Measurements from ENCODE around the gene SIX3.

Gene SIX3

DNA sequence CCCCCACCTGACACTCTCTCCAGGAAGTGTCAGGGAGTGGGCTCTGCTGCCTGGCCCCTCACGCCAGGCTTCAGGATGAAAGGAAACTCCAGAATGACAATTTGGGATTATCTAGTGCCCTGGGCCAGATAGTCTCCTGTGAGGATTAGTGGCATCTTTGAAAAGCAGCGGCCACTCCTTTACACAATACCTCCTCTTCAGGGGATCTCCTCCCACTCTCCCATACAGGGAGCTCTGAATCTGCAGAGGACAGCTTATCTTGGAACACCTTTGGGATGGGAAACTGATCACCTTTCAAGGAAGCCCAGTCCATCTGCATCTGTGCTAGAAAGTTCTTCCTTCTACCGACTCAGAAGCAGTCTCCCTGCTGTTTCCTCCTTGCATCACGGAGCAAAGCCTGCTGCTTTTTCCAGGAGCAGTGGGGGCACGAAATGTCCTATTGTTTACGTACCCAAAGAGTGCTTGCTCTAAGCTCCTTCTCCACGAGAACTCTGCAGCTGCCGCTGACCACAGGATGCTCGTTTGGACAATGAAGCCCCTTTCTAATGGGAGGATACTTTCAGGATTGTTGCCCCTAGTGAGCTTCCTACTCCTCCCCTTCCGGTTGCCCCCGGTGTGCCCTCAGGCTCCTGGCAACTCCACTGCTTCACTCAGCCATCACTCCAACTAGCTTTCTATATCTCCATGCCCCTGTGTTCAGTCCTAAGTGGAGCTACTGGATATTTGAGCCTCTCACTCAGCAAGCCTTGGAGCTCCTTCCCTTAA is 31.5 kb downstream of the SIX3 start:
- CTCF ChIA-PET, result interaction anchor here (1.2 to 9.5 kb wide), 12 partner anchors 8 to 929 kb away, joined by 3 to 81 read pairs (median 4); no protein-coding TSS in a partner anchor
- H3K4me3 ChIP-seq (ENCODE audit: low read depth, low read length), result no peak overlapping the region
- DNase-seq (ENCODE audit: low read depth, low spot score), result no peak
- TF ChIP-seq, protein P1, sequence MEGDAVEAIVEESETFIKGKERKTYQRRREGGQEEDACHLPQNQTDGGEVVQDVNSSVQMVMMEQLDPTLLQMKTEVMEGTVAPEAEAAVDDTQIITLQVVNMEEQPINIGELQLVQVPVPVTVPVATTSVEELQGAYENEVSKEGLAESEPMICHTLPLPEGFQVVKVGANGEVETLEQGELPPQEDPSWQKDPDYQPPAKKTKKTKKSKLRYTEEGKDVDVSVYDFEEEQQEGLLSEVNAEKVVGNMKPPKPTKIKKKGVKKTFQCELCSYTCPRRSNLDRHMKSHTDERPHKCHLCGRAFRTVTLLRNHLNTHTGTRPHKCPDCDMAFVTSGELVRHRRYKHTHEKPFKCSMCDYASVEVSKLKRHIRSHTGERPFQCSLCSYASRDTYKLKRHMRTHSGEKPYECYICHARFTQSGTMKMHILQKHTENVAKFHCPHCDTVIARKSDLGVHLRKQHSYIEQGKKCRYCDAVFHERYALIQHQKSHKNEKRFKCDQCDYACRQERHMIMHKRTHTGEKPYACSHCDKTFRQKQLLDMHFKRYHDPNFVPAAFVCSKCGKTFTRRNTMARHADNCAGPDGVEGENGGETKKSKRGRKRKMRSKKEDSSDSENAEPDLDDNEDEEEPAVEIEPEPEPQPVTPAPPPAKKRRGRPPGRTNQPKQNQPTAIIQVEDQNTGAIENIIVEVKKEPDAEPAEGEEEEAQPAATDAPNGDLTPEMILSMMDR (IDR thresholded peaks at IDR 0.05; ENCODE audit: insufficient read depth, low read length, missing control alignments), result no peak
- POLR2A ChIA-PET, result interaction anchor here (0.6 kb wide), 1 partner anchor 484 kb away, joined by 3 read pairs; no protein-coding TSS in a partner anchor

DNA sequence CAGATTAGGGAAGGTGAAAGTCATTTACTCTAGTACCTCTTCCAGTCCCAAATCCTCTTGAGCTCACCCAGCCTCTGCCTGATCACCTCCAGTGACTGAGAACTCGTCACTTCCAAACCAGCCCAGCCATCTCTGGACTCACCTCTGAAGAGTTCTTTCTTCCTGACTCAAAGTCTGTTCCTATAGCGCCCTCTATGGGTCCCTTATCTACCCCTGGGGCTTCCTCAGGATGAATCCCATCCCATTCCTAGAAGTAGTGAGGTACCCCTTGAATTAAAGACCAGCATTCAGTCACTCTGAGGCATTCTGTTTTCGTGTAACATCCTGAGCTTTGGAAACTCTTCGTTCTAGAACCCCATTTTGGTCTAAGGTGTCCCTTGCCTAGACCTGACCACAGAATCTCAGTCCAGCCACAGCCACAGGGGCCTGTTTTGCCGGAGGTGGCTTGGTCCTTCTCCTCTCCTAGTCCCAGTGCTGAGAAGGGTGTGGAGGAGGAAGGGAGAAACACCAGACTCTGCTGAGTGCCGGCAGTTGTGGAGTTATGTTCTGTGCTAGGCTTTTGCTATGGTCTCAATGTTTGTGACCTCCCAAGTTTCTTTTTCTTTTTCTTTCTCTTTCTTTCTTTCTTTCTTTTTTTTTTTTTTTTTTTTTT is 32.7 kb downstream of the SIX3 start:
- ChIA-PET POLR2A (no interaction called here), CTCF (interaction anchor here (0.6 to 9.5 kb wide), 15 partner anchors 8 to 930 kb away, joined by 3 to 81 read pairs (median 4); no protein-coding TSS in a partner anchor)
- no peak for DNase-seq (ENCODE audit: low read depth, low spot score)
- H3K4me3 ChIP-seq (ENCODE audit: low read depth, low read length), result no peak overlapping the region
- TF ChIP-seq, protein P1 (IDR thresholded peaks at IDR 0.05; ENCODE audit: insufficient read depth, low read length, missing control alignments), result peak; percentile 11

DNA sequence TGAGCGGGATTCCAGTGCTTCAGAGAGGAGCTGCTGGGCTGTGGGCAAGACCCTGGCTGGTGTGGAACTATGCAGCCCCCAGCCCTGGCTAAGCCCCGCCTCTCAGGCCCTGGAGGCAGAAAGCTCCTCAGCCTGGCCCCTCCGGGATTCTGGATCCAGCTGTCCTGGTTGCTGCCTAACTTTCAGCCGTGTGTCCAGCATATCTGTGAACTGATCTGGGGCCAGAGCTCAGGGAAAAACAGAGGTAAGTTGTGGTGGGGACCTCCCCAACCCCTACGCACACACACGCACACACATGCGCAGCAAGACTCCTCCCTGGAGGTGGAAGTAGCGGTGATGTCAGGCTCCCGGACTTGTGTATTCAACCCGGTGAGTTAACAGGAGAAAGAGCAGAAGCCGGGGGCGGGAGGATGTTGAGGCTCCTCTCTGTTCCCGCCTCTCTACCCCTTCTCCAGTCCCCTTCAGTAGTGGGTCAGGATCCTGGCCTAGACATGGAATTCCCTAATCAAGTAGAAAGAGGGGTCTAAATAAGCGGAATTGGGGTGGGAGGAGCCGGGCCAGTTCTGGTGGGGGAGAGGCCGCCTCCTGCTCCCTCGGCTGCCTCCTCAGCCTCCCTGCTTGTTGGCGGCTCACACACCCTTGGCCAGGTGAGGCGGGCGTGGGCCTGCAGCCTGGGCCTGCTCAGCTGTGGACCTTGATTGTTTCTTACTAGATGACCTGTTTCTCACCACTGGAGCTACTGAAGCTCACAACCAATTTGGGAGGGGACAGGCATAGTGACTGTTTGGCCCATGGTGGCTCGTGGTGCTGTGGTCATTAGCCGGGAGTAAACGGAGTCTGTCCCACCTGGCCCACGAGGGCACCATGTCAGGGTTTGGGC is 34.3 kb downstream of the SIX3 start:
- H3K4me3 ChIP-seq (ENCODE audit: low read depth, low read length), result no peak overlapping the region
- TF ChIP-seq, protein P1 (IDR thresholded peaks at IDR 0.05; ENCODE audit: insufficient read depth, low read length, missing control alignments), result no peak
- DNase-seq (ENCODE audit: low read depth, low spot score), result no peak
- CTCF ChIA-PET, result interaction anchor here (1.1 to 9.5 kb wide), 4 partner anchors 12 to 518 kb away, joined by 3 to 81 read pairs (median 12); no protein-coding TSS in a partner anchor
- POLR2A ChIA-PET, result no interaction called here

DNA sequence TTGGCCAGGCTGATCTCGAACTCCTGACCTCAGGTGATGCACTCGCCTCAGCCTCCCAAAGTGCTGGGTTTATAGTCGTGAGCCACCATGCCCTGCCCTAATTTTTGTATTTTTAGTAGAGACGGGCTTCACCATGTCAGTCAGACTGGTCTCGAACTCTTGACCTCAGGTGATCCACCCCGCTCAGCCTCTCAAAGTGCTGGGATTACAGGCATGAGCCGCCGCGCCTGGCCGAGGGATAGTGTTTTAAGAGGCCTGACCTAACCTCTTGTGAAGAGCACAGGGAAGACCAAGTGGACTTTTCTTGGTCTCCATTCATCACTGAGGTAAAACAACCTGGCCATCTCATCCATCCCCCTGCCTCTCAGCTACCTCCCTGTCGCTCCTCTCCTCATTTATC is 38.1 kb downstream of the SIX3 start:
- TF ChIP-seq, protein P1 (IDR thresholded peaks at IDR 0.05; ENCODE audit: insufficient read depth, low read length, missing control alignments), result no peak
- POLR2A ChIA-PET, result no interaction called here
- no peak for DNase-seq (ENCODE audit: low read depth, low spot score)
- CTCF ChIA-PET, result interaction anchor here (0.7 to 11.2 kb wide), 3 partner anchors 493 to 545 kb away, joined by 3 to 365 read pairs (median 4); no protein-coding TSS in a partner anchor
- no peak overlapping the region for H3K4me3 ChIP-seq (ENCODE audit: low read depth, low read length)

DNA sequence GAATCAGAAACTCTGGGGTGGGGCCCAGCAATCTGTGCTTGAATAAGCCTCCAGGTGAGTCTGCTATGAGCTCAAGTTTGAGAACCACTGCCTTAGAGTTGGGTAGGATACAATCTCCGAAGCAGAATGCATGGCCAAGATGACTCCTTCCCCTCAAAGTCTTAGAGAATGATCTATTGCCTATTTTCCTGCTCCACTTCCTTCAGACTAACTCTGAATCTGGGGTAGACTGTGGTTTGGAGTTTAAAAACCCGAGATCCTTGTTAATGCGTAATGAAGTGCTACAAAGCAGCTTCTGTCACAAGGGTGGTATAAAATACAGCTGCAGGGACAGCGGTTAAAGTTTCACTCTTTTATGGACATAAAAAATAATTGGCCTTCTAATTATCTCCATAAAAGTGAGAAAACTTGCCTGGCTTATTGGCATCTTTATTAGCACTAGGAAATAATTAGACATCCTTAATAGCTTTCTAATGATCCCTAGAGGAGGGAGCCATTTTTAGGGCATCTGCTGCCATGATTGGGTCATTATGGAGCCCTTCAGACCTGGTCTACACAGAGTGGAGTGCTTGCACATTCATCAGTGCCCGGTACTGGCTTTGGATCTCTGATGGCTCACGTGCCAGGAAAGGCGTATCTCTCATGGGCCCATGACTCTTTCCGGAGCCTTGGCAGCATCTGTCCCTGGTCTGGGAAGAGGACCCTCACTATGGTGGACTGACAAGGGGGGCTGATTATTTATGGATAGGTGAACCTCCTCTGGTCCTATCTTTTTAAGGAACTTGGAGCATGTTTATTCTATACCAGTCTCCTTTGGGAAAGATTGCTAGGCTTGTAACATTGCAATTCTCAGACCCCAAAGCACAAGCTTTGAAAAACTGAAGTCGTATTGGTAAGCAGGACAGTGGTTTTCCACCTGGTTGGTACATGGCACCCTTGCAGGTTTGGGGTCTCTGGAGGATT is 39.5 kb downstream of the SIX3 start:
- ChIA-PET CTCF (interaction anchor here (0.7 to 11.2 kb wide), 53 partner anchors 8 to 936 kb away, joined by 3 to 365 read pairs (median 5); no protein-coding TSS in a partner anchor), POLR2A (no interaction called here)
- no peak overlapping the region for H3K4me3 ChIP-seq (ENCODE audit: low read depth, low read length)
- TF ChIP-seq, protein P1 (IDR thresholded peaks at IDR 0.05; ENCODE audit: insufficient read depth, low read length, missing control alignments), result no peak
- DNase-seq (ENCODE audit: low read depth, low spot score), result no peak
